Ovary (tissue), 3 donors: ENCODE results near the gene CIAPIN1.

Experiments
- POLR2A ChIP-seq: fragments of 450-650 bp; IDR thresholded peaks from one replicate; pipeline ENCODE4 v1.6.1; 2017; ENCODE audit warnings: antibody characterized with exemption, mild to moderate bottlenecking, moderate library complexity
- TF ChIP-seq, protein P1 (sequence below), 3 donors: fragments of 450-650 bp in 2 of 3; fragments of 200-600 bp in 1 of 3; IDR thresholded peaks; one replicate each; pipeline versions ENCODE4 v1.5.1 to v1.8.0; 2016 to 2022; ENCODE audit warnings: antibody characterized with exemption in 3 of 3, mild to moderate bottlenecking in 1 of 3
- donor health status: DM: no; HTN: no; CAD: no.

DNA sequence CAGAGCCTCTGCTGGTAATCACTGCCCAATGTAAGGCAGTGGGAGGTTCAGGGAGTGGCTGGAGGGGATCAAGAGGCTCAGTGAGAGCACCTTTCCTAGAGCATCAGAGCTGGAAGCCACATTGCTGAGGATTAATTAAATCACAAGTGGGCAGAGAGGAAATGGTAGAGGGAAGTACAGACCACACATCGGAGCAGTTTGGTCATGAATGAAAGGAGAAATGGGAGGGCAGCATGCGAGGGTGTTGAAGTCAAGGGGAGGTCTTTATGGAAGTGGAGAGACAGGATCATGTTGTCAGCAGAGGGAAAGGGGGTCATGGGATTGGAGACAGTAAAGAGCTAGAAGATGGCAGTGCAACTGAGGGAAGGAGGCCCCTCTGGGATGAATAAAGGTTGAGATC, 40.3 kb downstream of the CIAPIN1 start:
- no peak for TF ChIP-seq POLR2A
- TF ChIP-seq, protein P1, sequence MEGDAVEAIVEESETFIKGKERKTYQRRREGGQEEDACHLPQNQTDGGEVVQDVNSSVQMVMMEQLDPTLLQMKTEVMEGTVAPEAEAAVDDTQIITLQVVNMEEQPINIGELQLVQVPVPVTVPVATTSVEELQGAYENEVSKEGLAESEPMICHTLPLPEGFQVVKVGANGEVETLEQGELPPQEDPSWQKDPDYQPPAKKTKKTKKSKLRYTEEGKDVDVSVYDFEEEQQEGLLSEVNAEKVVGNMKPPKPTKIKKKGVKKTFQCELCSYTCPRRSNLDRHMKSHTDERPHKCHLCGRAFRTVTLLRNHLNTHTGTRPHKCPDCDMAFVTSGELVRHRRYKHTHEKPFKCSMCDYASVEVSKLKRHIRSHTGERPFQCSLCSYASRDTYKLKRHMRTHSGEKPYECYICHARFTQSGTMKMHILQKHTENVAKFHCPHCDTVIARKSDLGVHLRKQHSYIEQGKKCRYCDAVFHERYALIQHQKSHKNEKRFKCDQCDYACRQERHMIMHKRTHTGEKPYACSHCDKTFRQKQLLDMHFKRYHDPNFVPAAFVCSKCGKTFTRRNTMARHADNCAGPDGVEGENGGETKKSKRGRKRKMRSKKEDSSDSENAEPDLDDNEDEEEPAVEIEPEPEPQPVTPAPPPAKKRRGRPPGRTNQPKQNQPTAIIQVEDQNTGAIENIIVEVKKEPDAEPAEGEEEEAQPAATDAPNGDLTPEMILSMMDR (IDR thresholded peaks at IDR 0.05), result no peak
